Measurements from ENCODE around the gene LBH. TPM values are rescaled to one million over a fixed set of nuclear protein-coding genes. Genes with fewer than 3 reads are reported as not detected.

Gene LBH
- total RNA-seq, 1 experiment from 2014 or later, result 1.2 TPM

DNA sequence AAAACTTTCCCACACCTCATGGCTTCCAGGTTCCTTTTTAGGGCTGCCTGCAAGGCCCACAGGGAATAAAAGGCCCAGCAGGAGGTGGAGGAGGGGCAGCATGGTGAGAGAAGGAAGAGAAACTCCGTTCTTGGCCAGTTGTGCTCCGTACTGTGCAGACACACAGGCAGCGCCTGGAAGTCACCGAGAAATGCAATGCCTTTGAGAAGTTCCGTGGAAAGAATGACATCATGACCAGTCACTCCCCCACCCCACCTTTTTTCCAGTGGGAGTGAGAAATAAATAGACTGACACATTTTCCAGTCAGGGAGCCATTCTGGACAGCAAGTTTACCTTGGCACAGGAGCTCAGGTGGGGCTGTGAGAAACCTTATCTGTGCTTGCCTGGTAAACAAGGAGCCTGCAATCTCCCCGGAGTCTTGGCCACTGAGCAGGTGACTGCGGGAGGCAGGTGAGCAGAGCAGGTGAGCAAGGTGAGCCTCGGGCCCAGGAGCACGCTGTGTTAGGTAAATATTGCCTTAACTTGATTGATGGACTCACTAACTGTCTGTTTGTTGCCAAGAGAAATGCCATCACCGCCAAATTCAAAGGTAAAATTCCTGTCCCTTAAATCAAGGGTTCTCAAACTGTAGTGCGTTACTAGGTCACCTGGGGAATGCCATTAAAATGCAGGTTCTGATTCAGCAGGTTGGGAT is 13.5 kb upstream of the LBH start (continued):
- TF ChIP-seq TCF7L2 (IDR thresholded peaks at IDR 0.05; ENCODE audit: borderline replicate concordance, extremely low read depth, insufficient read depth, insufficient read length) (peak; percentile 27), EZH2 (IDR thresholded peaks at IDR 0.05) (no peak), SRF (IDR thresholded peaks at IDR 0.05; ENCODE audit: low read depth) (0 out of 2 replicates have a peak, but pooled peaks have one; percentile 71)
- TF ChIP-seq, protein P1, sequence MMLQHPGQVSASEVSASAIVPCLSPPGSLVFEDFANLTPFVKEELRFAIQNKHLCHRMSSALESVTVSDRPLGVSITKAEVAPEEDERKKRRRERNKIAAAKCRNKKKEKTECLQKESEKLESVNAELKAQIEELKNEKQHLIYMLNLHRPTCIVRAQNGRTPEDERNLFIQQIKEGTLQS (IDR thresholded peaks at IDR 0.05), result peak; percentile 72

DNA sequence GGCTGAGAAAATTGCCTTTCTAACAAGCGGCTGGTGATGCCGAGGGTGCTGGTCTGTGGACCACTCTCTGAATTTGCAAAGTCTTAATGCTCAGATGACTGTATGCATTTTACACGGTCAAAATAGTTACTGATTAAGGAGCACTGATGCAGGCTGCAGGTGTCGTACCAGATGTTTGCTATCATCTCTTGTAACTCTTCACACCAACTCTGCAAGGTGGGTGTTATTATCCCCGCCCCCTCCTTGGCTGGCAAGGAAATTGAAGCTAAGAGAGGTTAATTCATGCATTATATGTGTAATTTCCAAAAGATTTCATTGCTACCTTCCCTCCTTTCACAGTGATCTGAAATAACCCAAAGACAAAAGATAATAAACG is 13.0 kb upstream of the LBH start:
- Histone ChIP-seq H2AFZ (ENCODE audit: low read depth, low read length, poor library complexity, severe bottlenecking) (peak overlapping the region; percentile 93), H3K4me3 (replicated peaks in 1 of 2; ENCODE audit: low read depth in 1 of 2, low read length in 2 of 2) (peak overlapping the region in 1 of 2 experiments; percentile 29; a peak in 2 of 4 replicates), H3K9me2 (ENCODE audit: insufficient read depth) (no peaks in the 10 kb centered on the region), H3K27me3 (ENCODE audit: insufficient read depth, low read length) (peaks cover 5% of the 10 kb centered on the region; the same call in 1 of the 2 replicates), H3K9ac (ENCODE audit: low read length) (0 out of 2 replicates have a peak overlapping the region, but pooled peaks have one; percentile 5), H3K9me3 (ENCODE audit: control insufficient read depth in 1 of 2, insufficient read depth in 1 of 2, low read depth in 1 of 2, low read length in 2 of 2) (no peaks in the 10 kb centered on the region), H3K27ac (ENCODE audit: low read depth, low read length) (peak overlapping the region; percentile 55; the same call in 1 of the 2 replicates), H3K79me2 (ENCODE audit: insufficient read depth, low read length) (no peaks in the 10 kb centered on the region), H4K20me1 (ENCODE audit: insufficient read depth) (no peaks in the 10 kb centered on the region), H3K4me1 (ENCODE audit: control insufficient read depth in 1 of 2, insufficient read depth in 2 of 2, low read length in 2 of 2) (peaks cover 25 to 37% of the 10 kb centered on the region in 2 experiments), H3K36me3 (ENCODE audit: control insufficient read depth in 1 of 2, insufficient read depth in 2 of 2, low read length in 2 of 2) (no peaks in the 10 kb centered on the region), H3K4me2 (ENCODE audit: low read length) (peak overlapping the region; percentile 73)
- ChIA-PET RAD21 (ENCODE audit: low non-redundant PET in 1 of 2, low total read pairs in 2 of 2, uncharacterized antibody in 2 of 2, unreplicated experiment in 2 of 2) (interaction anchor here in 1 of 2 experiments (0.6 kb wide), 1 partner anchor 289 kb away, joined by 4 read pairs; no protein-coding TSS in a partner anchor), CTCF (interaction anchor here (0.9 to 2.4 kb wide), 3 partner anchors 10 to 493 kb away, joined by 3 to 8 read pairs (median 3); no protein-coding TSS in a partner anchor), POLR2A (no interaction called here)
- TF ChIP-seq, protein P2, sequence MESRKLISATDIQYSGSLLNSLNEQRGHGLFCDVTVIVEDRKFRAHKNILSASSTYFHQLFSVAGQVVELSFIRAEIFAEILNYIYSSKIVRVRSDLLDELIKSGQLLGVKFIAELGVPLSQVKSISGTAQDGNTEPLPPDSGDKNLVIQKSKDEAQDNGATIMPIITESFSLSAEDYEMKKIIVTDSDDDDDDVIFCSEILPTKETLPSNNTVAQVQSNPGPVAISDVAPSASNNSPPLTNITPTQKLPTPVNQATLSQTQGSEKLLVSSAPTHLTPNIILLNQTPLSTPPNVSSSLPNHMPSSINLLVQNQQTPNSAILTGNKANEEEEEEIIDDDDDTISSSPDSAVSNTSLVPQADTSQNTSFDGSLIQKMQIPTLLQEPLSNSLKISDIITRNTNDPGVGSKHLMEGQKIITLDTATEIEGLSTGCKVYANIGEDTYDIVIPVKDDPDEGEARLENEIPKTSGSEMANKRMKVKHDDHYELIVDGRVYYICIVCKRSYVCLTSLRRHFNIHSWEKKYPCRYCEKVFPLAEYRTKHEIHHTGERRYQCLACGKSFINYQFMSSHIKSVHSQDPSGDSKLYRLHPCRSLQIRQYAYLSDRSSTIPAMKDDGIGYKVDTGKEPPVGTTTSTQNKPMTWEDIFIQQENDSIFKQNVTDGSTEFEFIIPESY (IDR thresholded peaks at IDR 0.05; ENCODE audit: extremely low read depth, insufficient replicate concordance, low read length), result no peak
- TF ChIP-seq TCF7L2 (IDR thresholded peaks at IDR 0.05; ENCODE audit: borderline replicate concordance, extremely low read depth, insufficient read depth, insufficient read length), result no peak
- TF ChIP-seq, protein P1 (IDR thresholded peaks at IDR 0.05), result no peak
- no peak for TF ChIP-seq CBX3 (IDR thresholded peaks at IDR 0.05; ENCODE audit: low read depth)
- TF ChIP-seq ZNF274 (IDR thresholded peaks at IDR 0.05; ENCODE audit: low read depth, low read length), result no peak
- TF ChIP-seq EZH2phosphoT487 (IDR thresholded peaks at IDR 0.05; ENCODE audit: borderline replicate concordance), result no peak
- TF ChIP-seq SIN3A (IDR thresholded peaks at IDR 0.05; ENCODE audit: low read depth), result no peak
- no peak for TF ChIP-seq SRF (IDR thresholded peaks at IDR 0.05; ENCODE audit: low read depth)
- TF ChIP-seq, protein P3, sequence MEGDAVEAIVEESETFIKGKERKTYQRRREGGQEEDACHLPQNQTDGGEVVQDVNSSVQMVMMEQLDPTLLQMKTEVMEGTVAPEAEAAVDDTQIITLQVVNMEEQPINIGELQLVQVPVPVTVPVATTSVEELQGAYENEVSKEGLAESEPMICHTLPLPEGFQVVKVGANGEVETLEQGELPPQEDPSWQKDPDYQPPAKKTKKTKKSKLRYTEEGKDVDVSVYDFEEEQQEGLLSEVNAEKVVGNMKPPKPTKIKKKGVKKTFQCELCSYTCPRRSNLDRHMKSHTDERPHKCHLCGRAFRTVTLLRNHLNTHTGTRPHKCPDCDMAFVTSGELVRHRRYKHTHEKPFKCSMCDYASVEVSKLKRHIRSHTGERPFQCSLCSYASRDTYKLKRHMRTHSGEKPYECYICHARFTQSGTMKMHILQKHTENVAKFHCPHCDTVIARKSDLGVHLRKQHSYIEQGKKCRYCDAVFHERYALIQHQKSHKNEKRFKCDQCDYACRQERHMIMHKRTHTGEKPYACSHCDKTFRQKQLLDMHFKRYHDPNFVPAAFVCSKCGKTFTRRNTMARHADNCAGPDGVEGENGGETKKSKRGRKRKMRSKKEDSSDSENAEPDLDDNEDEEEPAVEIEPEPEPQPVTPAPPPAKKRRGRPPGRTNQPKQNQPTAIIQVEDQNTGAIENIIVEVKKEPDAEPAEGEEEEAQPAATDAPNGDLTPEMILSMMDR (IDR thresholded peaks at IDR 0.05 in 2 of 3, conservative IDR thresholded peaks at IDR 0.05 in 1 of 3; ENCODE audit: borderline replicate concordance in 1 of 3, insufficient read depth in 1 of 3, low read depth in 2 of 3, low read length in 2 of 3), result no peak
- intact Hi-C loops (cut with micrococcal nuclease), result loop anchor here (10.0 kb wide), 2 partner anchors 286 to 1116 kb away; no protein-coding TSS in a partner anchor
- ATAC-seq (peak; percentile 15), DNase-seq (ENCODE audit: low read depth, low spot score) (no peak)
- no TSS peak for BruUV-seq (replicated peaks)
